ENCODE results near the gene NMD3.
"Not testable (repeated sequence)": the region's sequence is repeated elsewhere in the genome, so short reads cannot be mapped to it uniquely, and the experiment has no call there.

NMD3 gene

DNA sequence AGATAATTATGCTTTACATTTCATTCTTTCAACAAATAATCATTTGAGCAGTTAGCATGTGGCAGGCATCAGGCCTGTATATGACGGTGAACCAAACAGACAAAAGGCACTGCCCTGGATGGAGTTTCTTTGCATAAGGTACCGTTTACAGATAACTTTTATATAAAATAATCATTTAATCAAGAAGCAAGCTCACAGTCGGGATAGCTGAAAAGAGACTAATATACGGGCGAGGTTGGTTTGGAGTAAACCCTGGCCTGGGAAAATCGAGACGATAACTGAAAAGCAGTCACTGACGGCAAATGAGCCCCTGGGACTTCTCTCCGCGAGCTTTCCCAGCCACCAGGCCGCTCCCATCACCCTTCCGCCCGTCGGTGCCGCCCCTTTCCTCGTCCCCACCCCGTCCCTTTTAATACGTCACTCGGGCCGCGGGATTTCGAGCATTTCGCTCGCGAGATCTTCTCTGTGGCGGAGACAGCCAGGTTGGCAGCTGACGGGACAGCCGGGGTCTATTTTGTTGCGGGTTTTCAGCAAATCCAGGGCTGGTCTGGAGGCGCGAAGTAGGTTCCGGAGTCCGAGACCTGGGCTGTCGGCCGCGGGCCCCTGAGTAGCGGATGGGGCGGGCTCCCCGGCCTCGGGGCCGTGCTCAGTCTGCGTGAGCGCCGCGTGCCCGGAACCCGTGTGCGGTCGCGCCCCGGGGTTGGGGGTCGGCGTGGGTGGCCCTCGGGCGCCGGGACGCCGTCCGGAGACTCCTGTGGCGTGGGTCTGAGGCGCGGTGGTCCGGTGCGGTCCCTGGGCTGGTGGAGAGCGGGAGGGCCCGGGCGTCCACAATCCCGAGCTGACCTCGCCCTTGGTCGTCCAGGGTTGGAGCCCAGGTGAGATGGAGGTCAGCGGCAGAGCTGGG lies at the start of gene NMD3:
NMD3 (plus strand) TSS at position 462 of the 904 bp plus-strand sequence. CDS start 703 bp downstream, outside the sequence.
- peak; percentile 94 for DNase-seq

DNA sequence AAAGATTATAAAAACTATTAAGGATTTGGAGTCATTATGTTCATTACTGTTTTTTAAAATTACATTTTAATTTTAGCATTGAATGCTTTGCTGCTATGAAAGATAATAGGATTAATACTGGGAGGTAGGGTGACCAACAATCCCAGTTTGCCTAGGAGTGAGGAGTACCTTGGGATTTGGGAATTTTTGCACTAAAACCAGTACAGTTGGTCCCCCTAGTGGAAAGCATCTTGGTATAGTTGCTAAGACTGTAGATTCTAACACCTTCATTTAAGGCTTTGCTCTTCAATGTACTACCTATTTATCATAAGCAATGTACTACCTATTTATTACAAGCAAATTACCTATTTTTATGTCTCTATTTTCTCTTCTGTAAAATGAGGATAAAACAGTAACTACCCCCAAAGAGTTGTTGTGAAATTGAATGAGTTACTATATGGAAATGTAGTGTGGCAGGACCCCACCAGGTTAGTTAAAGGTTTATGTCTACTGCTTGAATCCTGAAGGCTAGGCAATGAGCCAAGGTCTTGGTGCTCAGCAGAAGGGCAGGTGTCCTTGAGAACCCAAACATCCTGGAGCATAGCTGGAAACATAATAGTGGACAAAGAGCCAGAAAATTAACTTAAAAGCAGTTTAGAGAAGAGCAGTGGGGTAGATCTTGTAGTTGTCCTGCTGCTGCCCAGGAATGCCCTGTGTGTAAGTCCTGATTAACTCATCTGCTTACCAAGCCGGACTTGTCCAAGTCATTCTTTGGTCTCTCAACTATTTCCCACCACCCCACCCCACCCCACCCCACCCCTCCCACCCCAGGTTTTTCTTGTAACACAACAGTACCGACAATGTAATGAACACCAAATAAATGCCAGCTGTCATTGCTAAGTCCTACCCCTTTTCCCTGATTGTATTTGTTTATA lies 49.2 kb upstream of the NMD3 start:
- DNase-seq = no peak

DNA sequence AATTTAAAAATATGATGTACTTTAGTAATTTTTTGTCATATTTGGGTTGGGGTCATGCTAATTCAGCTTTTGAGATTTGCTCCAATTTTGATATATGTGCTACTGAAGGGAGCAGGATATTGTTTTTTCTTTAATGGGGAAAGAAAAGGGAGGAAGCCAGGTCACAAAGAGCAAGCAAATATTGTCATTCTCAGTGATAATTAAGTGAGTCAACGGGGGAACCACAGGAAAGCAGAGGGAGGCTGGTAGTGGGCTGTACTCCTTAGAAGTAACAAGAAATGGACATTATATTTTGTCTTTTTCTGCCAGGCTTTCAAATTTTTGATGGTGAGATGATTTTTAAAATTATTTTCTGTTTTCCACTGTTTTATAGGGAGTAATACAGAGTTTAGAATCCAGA lies 45.6 kb upstream of the NMD3 start:
- DNase-seq = no peak

DNA sequence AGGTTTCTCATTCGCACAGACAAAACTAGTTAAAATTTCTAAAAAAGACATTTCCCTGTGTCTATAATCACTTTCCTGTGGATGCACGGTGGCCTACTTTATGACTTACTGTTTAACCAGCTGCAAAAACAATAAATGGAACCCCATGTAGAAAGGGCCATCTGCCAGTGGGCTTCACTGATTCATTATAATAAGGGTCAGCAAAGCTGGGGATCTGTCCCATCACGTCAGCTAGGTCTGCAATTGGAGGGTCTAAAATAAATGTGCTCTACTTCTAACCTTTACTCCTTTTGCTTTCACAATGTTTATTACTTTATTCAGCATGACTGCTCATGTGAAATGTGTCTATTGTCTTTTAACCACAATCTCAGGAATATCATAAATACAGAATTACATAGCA lies 43.1 kb upstream of the NMD3 start:
- DNase-seq = no peak

DNA sequence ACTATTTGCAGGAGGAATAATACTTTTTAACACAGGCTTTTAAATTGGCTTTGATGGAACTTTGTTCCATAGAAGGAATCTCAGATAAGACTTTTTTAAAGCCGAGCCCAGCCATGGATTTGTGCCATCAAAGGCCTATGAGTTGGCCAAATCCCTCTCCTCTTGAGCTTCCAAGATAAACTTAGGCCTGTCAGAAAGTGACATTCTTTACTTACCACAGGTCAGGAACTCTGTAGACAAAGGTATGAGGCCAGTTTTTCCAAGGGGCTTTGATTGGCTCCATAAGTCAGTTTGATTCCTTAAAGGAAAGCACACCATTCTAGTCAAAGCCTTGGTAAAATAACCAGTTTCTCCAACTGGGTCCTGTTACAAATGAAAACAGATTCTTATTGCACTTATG lies 39.7 kb upstream of the NMD3 start:
- not testable (repeated sequence) for DNase-seq

DNA sequence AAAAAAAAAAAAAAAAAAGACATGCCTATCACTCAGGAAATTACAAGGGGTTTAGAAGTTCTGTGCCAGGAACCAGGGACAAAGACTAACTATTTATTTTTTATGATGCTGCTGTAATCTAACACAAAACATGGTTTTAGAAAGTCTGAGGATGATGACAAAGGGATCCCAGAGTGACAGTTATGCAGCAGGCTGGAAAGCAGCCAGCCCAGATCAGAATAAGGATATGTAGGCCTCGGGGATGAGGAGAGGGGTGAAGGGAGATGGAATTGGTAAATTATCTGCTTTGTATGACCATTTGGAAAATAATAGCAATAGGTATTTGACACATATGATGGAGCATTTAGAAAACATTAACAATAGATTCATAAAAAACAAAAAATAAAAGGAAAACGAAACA lies 34.1 kb upstream of the NMD3 start:
- no peak for DNase-seq

DNA sequence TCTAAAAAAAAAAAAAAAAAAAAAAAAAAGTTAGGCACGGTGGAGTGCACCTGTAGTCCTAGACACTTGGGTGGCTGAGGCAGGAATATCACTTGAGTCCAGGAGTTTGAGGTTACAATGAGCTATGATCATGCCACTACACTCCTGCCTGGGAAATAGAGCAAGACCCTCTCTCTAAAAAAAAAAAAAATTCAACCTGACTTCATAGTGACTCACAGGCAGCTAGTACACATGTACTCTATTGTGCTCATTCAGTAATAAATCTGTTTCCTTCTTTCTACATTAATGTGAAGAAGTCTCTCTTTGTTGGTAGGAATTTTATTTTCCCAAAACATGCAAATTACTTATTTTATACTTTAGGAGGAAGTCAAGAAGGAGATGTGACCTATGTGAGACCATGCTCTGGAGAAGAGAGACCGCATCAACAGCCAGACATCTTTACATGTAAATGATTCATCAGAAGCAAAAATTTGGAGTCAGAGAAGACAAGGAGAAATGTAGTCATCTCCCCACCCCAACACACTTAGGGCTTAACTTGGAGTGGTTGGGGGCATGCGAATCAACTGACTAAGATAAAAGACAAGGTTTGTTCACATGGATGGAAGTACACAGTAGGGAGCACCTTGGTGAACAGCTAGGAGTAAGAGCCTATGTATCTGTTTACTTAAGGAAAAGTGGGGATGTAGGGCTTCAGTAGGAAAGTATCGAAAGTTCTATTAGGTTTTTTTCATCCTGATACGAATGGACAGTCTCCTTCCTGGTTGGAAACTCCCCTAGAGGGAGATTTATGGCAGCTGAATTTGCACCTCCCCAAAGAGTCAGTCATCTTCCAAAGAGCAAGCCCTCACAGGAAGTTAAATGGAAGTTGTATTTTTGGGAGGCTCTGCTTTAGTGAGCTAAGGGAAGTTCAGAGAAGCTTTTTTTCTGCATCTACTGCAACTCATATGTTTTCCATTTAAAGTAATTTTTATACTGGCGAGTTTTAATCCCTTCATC lies 23.0 kb upstream of the NMD3 start:
- no peak for DNase-seq

DNA sequence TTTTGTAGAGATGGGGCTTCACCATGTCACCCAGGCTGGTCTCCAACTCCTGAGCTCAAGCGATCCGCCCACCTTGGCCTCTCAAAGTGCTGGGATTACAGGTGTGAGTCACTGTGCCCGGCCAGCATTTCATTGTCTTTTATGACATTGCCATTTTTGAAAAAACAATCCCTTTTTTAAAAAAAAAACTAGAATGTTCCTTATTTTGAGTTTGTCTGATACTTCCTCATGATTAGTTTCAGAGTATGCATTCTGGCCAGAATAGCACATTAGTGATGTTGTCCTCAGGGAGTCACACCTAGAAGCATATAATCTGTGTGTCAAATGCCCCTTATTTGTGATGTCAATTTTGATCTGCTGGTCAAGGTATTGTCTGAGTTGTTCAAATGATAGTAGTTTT lies 21.2 kb upstream of the NMD3 start:
- DNase-seq = no peak

DNA sequence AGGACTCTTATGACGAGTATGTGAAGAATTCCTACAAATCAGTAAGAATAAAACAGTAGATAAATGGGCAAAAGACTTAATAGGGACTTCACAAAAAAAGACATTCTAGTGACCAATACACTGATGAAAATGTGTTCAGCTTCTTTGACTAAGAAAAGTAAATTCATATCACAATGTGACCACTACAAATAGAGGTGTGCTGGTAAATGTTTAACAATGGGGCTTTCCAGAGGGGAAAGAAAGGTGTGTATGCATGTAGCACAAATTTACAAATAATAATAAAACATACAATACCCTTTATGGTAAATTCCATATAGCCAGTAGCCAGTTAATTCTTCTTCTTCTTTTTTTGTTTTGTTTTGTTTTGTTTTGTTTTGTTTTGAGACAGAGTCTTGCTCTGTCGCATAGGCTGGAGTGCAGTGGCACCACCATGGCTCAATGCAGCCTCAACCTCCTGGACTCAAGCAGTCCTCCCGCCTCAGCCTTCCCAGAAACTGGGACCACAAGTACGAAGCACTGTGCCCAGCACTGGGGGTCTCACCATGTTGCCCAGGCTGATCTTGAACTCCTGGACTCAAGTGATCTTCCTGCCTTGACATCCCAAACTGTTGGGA lies 17.5 kb upstream of the NMD3 start:
- DNase-seq = no peak

DNA sequence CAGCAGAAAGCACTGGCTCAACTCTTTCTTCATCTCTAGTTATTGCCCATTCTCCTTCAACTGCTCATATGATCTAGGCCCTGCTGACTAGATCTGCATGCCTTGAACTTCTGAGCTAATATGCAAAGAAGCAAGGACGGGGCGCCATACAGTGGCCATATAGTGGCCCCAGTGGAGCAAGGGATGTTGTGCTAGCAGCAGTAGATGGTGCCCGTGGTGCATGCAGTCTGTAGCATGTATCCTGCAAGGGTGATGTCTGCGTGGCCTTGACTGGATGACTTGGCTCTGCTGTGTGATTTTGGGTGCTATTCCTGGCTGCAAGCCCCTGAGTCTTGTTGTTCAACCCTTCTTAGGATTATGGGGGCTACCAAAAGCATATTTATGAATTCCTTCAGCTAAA lies 12.2 kb upstream of the NMD3 start:
- DNase-seq = no peak

DNA sequence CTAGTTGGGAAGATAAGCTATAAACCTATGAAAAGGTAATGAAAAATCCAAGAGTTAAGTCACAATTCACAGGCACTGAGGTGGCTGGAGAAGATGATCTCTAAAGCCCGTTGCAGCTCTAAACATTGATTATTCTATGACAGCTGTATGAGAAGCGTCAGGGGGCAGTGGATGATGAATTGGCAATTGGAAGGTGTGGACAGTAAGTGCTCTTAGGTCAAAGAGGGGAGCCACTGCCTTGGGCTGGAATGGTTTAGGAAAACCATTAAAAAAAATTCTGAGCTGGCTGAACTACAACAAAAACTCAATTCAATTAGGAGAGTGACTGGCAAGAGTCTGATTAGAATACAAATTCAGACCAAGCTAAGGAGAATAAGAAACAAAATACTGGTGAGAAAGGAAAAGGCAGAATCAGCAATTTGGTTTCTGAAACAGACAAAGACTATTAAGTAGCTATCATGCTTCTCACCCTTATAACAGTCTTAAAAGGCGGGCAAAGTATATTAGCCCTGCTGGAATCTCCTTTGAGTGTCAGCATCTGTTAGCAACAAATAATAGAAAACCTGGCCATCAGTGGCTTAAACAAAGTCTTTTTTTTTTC lies 8.8 kb upstream of the NMD3 start:
- no peak for DNase-seq

DNA sequence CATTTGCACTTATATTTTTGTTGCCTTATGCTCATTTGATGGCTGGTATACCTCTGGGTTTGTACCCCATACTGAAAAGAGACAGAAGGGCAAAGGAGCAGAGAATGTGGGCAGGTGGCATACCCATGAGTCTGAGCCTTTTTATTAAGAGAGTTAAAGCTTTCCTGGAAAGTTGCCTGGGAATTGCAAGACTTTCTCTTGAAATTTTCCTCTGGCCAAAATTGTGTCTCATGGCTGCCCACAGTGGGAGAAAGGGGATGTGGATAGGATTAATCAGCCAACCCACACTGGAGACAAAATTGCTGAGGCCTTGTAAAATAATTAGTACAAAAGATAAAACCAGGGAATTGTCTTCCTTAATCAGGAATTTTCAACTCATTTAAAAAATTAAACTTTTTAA lies 8.2 kb upstream of the NMD3 start:
- DNase-seq = no peak

DNA sequence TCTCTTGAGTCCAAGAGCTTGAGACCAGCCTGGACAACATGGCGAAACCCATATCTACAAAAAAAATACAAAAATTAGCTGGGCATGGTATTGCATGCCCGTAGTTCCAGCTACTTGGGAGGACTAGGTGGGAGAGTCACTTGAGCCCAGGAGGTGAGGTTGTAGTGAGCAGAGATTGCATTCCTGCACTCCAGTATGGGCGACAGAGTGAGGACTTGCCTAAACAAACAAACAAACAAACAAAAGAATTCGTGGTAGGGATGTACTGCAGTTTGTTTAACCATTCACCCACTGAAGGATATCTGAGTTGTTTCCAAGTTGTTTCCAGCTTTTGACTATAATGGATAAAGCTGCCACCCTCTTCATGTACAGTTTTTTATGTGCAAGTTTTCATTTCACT lies 7.5 kb upstream of the NMD3 start:
- no peak for DNase-seq

DNA sequence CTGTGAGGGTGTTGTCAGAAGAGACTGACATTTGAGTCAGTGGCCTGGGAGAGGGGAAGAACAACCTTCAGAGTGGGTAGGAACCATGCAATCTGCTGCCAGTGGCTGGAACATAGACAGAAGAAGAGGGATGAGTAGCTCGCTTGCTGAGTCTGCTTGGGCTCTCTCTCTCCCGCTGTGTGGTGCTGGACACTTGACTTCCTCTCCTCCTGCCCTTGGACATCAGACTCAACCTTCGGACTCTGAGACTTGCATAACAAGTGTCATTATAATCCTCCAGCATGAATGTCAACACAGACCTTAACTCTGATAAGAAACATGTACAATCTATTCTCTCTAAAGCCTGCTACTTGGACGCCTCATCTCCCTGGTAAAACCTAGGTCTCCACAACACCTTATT lies 5.9 kb upstream of the NMD3 start:
- DNase-seq = no peak

DNA sequence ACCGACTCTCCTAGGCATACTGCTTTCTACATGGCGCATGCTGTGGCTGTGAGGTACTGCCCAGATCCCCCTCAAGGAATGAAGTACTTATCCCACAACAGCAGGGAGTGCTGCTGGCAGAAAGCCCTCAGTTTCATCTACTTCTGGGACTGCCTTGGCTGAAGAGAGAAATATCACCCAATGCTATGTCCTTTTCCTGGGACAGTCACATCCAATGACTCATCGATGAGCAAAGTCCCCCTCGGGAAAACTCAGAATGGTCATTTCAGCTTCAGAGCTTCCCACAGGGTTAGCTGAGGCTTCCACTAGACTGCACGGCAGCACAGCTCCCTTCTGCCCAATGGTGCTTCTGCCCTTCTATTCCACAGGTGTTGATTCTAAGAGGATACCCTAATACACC lies 3.6 kb upstream of the NMD3 start:
- DNase-seq = no peak

DNA sequence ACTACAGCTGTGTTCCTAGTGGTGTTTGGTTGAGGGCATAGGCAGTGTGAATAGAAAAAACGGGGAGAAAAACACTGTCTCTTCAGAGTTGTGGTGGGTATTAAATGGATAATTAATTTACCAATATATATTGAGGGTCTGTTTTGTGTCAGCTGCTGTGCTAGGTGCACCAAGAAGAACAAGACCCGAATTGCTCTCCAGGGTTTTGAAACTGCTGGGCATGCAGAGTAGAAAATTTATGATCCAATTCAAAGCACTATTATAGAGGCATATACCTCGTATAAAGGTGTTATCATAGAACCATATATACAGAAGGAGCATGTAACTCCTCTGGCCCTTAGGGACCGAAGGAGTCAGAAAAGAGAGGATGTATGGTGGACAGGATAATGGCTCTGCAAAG lies 1.6 kb upstream of the NMD3 start:
- DNase-seq = no peak

DNA sequence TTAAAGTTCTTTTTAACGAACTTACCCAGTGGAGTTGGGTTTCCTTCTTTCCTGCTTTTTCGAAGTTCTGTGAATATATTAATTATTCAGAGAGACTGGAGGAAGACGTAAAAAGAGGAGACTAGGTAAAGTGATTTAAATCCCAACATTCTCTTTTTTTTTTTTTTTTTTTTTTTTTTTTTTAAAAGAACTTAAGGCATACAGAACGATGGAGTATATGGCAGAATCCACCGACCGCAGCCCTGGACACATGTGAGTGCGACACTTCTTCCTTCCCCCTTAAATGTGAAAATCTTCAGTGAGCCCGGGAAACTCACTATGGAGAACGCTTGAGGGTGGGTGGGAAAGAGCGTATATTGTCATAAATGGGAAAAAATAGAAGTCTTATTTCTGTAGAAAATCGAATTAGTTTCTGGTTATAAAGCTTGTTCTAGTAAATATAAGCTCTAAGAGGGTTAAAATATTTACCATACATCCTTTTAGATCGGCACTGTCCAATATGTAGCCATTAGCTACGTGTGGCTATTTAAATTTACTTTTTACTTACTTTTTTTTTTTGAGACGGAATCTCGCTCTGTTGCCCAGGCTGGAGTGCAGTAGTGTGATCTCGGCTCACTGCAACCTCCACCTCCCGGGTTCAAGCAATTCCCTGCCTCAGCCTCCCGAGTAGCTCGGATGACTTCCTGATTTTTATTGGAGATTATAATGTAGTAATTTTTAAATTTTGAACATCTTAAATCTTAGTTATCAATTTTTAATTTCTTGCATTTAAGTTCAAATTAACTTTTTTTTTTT lies 892 bp downstream of the NMD3 start:
- peak; percentile 9 for DNase-seq

DNA sequence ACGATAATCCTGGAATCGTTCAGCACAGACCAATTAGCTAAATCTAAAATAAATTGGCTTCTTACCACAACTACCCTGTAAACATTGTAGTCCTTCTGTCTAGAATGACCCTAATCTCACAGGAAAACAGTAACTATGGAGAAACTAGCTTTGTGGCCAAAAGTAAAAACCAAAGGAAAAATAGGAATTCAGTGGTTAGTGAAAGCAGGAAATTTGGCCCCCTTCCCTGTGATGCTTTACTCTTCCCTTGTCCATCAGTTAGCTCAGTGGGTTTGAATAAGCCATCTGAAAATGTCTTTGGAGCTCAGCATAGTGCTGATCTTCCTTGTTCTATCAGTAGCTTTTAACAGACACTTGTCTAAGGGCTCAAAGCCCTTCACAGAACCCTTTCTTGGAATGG lies 1.6 kb downstream of the NMD3 start:
- no peak for DNase-seq

DNA sequence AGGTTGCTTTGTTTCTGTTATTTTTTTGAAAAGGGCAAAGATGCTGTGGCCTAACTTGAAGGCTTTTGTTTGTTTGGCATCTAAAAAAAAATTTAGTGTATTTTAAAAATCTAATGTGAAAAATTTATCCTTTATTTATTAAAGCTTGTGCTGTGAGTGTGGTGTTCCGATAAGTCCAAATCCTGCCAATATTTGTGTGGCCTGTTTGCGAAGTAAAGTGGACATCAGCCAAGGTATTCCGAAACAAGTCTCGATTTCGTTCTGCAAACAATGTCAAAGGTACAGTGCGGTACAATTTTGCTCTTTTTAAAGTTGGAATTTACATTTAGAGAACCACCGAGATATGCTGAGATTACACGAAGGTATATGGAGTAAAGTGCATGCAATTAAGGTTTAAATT lies 3.7 kb downstream of the NMD3 start:
- no peak for DNase-seq

DNA sequence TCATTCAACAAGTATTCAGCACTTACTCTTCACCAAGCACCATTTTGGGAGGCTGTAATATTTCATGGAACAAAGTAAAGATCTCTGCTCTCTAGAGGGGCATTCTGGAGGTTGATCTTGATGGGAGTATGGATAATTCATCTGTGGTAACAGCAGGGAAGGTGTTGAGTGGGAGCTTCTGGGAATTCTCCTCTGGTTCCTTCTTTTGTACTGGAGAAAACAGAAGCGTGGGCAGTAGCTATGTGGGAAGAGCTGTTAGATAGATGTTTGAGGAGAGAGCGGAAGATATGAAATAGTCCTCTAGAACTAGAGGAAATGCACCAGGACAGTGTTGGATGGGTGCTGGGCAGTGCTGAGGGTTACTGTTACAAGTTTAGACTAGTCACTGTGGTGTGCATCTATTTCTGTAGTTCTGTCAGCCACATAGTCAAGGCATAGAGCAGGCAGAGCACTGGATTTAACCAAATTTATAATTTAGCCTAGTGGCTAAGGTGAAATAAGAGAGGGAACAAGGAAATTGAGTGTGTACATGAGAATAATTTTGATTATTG lies 9.6 kb downstream of the NMD3 start:
- no peak for DNase-seq

DNA sequence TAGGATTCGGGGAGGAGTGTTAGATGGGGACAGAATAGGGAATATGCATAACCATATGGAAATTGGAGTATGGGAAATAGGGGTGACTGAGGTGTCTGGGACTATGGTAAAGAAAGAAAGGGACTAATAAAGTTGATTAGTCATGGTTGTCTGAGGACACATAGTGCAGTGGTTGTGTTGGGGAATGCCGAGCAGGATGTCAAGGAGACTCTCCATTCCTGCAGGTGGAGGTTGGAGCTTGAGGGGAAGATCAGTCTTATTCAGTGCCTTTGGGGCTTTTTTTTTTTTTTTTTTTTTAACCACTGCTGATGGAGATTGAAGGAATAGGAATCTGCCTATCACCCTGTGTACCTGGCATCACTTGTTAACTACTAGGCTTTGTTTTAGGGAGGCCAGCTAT lies 10.8 kb downstream of the NMD3 start:
- no peak for DNase-seq

Measured in CD4-positive, alpha-beta T cell treated with Interleukin-10 for 1 hour (primary cell).